NCI-H2107 treated with DMSO at 0.1 percent for 48 hours (cell line): Measurements from ENCODE around the gene ATP11A.

Experiments
- DNase-seq: peaks from one replicate; lab custom pipeline; 2025; ENCODE audit not compliant: unreplicated experiment; lab: John Stamatoyannopoulos, UW

Gene ATP11A

GRCh38 chr13:112771877-112772538 is 82.2 kb downstream of the ATP11A start:
- peak; percentile 43 for DNase-seq

- no peak for DNase-seq
Observed at GRCh38 chr13:112772539-112772909, 82.7 kb downstream of the ATP11A start.

GRCh38 chr13:112772929-112773328 is 83.1 kb downstream of the ATP11A start:
- no peak for DNase-seq

GRCh38 chr13:112773601-112774447 is 84.0 kb downstream of the ATP11A start:
- no peak for DNase-seq

GRCh38 chr13:112774448-112774792 is 84.6 kb downstream of the ATP11A start:
- no peak for DNase-seq

GRCh38 chr13:112774829-112775565 is 85.2 kb downstream of the ATP11A start:
- DNase-seq: no peak

- DNase-seq: no peak
Observed at GRCh38 chr13:112775791-112776279, 86.0 kb downstream of the ATP11A start.

DNA sequence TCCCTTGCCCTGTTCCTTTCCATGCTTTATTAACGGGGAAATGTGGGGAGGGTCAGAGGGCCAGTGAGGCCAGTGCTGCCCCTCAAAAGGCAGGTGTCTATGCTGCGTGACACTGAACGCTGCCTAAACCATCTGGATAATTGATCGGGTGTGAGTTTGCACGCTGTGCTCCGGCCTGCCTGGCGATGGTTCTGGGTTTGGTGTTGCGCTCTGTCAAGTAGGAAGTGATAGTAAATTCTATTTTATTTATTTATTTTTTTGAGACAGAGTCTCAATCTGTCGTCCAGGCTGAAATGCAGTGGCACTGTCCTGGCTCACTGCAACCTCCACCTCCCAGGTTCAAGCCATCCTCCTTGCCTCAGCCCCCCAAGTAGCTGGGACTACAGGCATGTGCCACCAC is 86.5 kb downstream of the ATP11A start:
- no peak for DNase-seq

GRCh38 chr13:112776971-112777370 is 87.1 kb downstream of the ATP11A start:
- DNase-seq: no peak

DNA sequence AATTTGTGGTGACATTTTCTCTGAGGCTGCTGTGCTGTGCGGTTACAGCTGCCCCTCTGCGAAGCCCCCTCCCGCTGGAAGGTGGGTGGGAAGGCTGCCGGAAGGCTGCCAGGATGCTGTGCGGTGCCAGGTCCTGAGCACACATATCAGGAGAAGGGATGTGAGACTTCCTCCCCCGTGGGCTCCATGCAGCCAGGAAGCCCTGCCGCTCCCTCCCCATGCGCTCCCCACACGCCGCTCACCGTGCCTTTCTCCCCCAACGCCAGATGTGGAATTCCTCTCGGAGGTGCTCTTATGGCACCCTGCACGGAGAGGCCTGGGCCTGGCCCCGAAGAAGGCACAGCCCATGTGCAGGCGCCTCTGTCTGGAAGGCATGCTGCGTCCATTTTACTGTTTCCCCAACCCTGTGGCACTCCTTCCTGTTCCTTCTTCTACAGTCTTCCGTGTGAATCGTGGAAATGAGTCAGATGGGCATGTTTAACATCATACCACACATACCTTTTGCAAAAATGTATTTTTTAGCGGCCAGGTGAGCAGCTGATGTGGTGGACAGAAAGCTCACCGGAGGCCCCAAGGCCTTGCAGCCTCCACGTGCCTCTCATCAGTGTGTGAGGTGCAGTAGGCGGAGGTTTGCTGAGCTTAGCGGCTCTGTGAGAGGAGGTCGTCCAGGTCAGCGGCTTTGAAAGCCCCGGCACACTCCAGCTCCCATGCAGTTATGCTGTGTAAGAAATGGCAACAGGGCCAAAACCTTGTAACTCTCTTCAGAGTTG is 88.0 kb downstream of the ATP11A start:
- no peak for DNase-seq

DNA sequence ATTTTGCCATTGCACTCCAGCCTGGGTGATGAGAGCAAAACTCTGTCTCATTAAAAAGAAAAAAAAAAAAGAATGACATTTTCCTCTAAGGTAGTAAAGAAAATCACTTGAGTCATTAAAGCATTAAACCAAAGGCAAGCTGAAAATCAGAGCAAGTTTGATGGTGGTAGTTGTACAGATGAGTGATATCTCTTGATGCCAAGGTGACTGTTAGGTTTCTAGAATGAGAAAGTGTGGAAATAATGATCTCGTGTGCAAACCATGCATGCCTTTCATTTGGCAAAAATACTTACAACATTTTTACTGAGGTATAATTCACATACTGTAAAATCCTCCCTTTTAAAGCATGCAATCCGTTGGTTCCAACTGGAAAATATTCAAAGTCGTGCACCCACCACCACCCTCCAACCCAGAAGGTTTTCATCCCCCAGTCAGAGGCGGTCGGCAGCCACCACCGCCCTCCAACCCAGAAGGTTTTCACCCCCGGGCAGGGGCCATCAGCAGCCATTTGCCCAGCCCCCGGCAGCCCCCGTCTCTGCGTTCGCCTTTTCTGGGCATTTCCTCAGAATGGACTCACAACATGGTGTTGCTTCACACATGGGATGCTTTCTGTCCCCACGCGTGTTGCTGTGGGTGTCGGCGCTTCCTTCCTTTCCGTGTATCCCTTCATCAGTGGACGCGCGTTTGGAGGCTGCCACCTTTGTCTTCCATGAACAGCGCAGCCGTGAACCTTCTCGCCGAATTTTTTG is 90.2 kb downstream of the ATP11A start:
- no peak for DNase-seq

- no peak for DNase-seq
Observed at GRCh38 chr13:112781287-112781686, 91.4 kb downstream of the ATP11A start.

DNA sequence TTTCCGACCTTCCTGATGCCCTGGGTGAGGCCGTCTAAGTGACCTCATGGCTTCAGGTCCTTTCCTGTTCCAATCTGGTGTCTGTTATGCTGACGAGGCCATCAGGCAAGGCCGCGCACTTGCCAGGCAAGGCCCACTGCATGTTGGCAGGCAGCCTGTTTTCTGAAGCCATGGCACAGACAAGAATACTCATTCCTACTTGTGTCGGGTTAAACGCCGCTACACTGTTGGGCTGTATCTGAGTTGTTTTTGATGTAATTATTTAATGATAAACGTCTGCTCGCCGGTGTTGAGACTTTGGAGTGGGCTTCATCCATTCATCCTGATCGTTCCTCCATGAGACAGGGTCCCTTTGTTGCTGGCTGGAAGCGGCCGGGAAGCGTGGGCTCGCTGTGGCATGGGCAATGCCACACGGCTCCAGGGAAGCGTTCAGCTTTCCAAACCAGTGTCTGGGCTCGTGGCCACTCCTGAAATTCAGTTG is 92.1 kb downstream of the ATP11A start:
- no peak for DNase-seq

DNA sequence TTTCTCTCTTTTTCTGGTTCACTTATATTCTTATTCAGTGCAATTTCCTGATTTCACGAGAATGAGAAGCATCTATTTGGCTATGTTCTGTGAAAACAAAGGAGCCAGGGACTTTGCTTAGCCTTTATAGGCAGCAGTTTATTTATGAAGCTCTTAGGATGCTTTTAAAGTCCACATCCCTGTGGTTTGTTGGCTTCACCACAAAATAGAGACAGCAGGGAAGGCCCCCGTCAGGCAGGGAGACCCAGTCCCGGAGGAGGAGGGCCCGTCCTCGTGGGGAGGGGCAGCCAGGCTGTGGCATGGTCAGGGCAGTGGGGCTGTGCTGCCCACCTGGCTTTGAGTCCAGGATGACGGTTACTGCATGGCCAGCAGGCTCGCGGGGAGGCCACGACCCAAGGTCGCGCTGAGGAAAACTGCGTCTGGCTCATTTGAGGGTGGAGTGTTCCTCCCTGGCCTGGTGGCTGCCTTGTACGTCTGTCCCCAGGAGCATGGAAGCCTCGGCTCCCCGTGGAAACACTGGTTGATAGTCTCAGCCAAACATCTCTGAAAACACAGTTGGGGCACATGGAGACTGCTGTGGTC is 92.7 kb downstream of the ATP11A start:
- DNase-seq: no peak

DNA sequence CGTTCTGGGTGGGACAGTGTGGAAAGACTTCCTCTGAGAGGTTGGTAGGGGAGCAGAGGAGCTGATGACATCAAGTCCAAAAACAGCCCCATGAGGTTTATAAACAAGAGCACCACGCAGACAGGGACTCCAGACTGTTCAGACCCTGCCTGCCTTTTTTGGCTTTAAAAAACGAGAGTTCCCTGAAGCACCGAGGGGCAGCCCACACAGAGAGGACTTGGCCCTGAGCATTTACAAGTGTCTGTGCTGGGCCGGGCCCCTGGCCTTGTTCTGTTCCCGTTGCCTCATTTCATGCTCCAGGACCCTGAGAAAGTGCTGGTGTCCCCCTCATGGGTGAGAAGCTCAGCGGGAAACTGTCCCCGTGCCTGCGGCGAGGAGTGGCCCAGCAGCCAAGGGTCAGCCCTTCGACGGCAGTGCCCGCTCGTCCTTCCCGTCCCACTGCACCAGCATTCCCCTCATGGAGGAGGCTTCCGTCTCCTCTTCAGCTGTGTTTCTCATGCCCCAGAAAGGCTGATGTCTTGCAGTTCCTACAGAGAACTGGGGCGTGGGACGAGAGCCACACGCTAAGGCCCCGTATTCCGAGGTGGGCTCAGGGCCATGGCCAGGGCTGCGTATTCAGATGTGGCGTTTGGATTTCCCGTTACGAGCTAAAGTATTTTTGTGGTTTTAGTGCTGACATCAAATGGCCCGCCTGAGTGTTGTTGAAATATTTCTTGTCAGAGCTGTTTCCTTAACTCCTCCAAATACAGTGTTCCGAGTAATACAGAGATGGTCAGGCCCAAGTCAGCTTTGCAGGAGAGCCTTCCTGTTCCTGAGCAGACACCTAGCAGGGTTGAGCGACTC is 93.5 kb downstream of the ATP11A start:
- DNase-seq: no peak

GRCh38 chr13:112783978-112784371 is 94.1 kb downstream of the ATP11A start:
- no peak for DNase-seq

- DNase-seq: no peak
Observed at GRCh38 chr13:112784811-112785482, 95.1 kb downstream of the ATP11A start.

- DNase-seq: no peak
Observed at GRCh38 chr13:112785483-112785856, 95.6 kb downstream of the ATP11A start.
